SK-N-SH (cell line): Measurements from ENCODE around the gene HTRA3. TPM values are rescaled to one million over a fixed set of nuclear protein-coding genes. Genes with fewer than 3 reads are reported as not detected.

Experiments
- CTCF ChIA-PET: fragments of 300-600, 350-600 bp; formaldehyde crosslinking; extraction: SDS; loops from one replicate; lab custom pipeline; 2021; lab: Yijun Ruan, JAX
- POLR2A ChIA-PET: fragments of 350-600 bp; sonication (Branson Sonifier 250); formaldehyde crosslinking; extraction: SDS; loops from one replicate; lab custom pipeline; 2020; ENCODE audit warnings: antibody characterized with exemption, inconsistent platforms; lab: Yijun Ruan, JAX
- DNase-seq: peaks from one replicate; pipeline ENCODE4 v3.0.0; 2012
- H2AFZ ChIP-seq: fragments of 200-600 bp; sonication (generic); 2 replicates; pipeline ENCODE4 v1.8.1; 2016; ENCODE audit warnings: antibody characterized with exemption, mild to moderate bottlenecking, low read depth
- H3F3A ChIP-seq: fragments of 200-600 bp; sonication (generic); replicated peaks from 2 replicates; pipeline ENCODE3; 2016; ENCODE audit warnings: antibody characterized with exemption, mild to moderate bottlenecking; ENCODE audit not compliant: insufficient read depth
- H3K27ac ChIP-seq, 2 experiments: fragments of 200-500 bp in 1 of 2; fragments of 200-600 bp in 1 of 2; sonication (Bioruptor generic) in 1 of 2; sonication (generic), shearing (Covaris generic) in 1 of 2; 2 replicates each; pipeline versions ENCODE4 v1.5.1 to v1.6.1; 2014 to 2016; ENCODE audit warnings: low read depth in 2 of 2, inconsistent platforms in 1 of 2, low read length in 1 of 2, mild to moderate bottlenecking in 1 of 2, mixed read lengths in 1 of 2
- H3K27me3 ChIP-seq: fragments of 200-600 bp; sonication (generic), shearing (Covaris generic); 2 replicates; pipeline ENCODE4 v1.6.1; 2016; ENCODE audit warnings: mixed run types; ENCODE audit not compliant: insufficient read depth
- H3K36me3 ChIP-seq, 2 experiments: fragments of 200-500 bp in 1 of 2; fragments of 200-600 bp in 1 of 2; sonication (Bioruptor generic) in 1 of 2; sonication (generic) in 1 of 2; replicated peaks in 1 of 2; 2 replicates each; pipeline versions ENCODE3 to v1.5.1; 2014 to 2016; ENCODE audit warnings: low read length in 1 of 2, mild to moderate bottlenecking in 1 of 2; ENCODE audit not compliant: insufficient read depth in 2 of 2, control insufficient read depth in 1 of 2
- H3K4me1 ChIP-seq, 2 experiments: fragments of 200-500 bp in 1 of 2; fragments of 200-600 bp in 1 of 2; sonication (Bioruptor generic) in 1 of 2; sonication (generic), shearing (Covaris generic) in 1 of 2; 2 replicates each; pipeline versions ENCODE4 v1.5.1 to v1.6.1; 2014 to 2016; ENCODE audit warnings: low read depth in 1 of 2, low read length in 1 of 2, mixed run types in 1 of 2; ENCODE audit not compliant: insufficient read depth in 2 of 2, control insufficient read depth in 1 of 2
- H3K4me2 ChIP-seq: fragments of 200-600 bp; sonication (generic), shearing (Covaris generic); 2 replicates; pipeline ENCODE4 v1.6.1; 2017; ENCODE audit warnings: mixed run types
- H3K4me3 ChIP-seq, 2 experiments: fragments of 200-500 bp in 1 of 2; fragments of 200-600 bp in 1 of 2; sonication (Bioruptor generic) in 1 of 2; sonication (generic), shearing (Covaris generic) in 1 of 2; 2 replicates each; pipeline versions ENCODE4 v1.5.1 to v1.8.1; 2014 to 2016; ENCODE audit warnings: low read depth in 2 of 2, inconsistent platforms in 1 of 2, low read length in 1 of 2, mild to moderate bottlenecking in 1 of 2, mixed read lengths in 1 of 2, moderate library complexity in 1 of 2
- H3K79me2 ChIP-seq: fragments of 200-600 bp; sonication (generic); 2 replicates; pipeline ENCODE4 v1.8.1; 2017; ENCODE audit warnings: mild to moderate bottlenecking; ENCODE audit not compliant: insufficient read depth
- H3K9ac ChIP-seq: fragments of 200-600 bp; sonication (generic); 2 replicates; pipeline ENCODE4 v1.6.1; 2017; ENCODE audit warnings: mixed run types
- H3K9me2 ChIP-seq: fragments of 200-600 bp; sonication (generic); 2 replicates; pipeline ENCODE4 v1.6.1; 2017; ENCODE audit warnings: mixed run types
- H3K9me3 ChIP-seq: fragments of 200-600 bp; sonication (generic); 2 replicates; pipeline ENCODE4 v1.6.1; 2017; ENCODE audit warnings: mixed run types, mild to moderate bottlenecking, moderate library complexity
- H4K20me1 ChIP-seq: fragments of 200-600 bp; sonication (generic); 2 replicates; pipeline ENCODE4 v1.6.1; 2017; ENCODE audit warnings: mild to moderate bottlenecking, mixed run types; ENCODE audit not compliant: insufficient read depth
- CHD2 ChIP-seq: fragments of 150-350 bp; IDR thresholded peaks from 2 replicates; pipeline ENCODE4 v1.6.1; 2018; ENCODE audit warnings: low read length; ENCODE audit not compliant: partially characterized antibody
- ELF1 ChIP-seq: IDR thresholded peaks from 2 replicates; pipeline ENCODE4 v1.4.0; 2012
- EP300 ChIP-seq, 2 experiments: IDR thresholded peaks; 2 replicates each; pipeline versions ENCODE4 v1.4.0 to v1.6.1; 2012; ENCODE audit warnings: borderline replicate concordance in 1 of 2, low read depth in 1 of 2, low read length in 1 of 2
- FOSL2 ChIP-seq: IDR thresholded peaks from 2 replicates; pipeline ENCODE4 v1.4.0; 2012; ENCODE audit warnings: low read depth, mild to moderate bottlenecking, moderate library complexity, borderline replicate concordance
- FOXJ3 ChIP-seq: sonication (generic); formaldehyde crosslinking; IDR thresholded peaks from 2 replicates; pipeline ENCODE4 v1.5.1; 2020; ENCODE audit warnings: mild to moderate bottlenecking, missing genetic modification reagents
- GATA2 ChIP-seq: sonication (generic); formaldehyde crosslinking; IDR thresholded peaks from 2 replicates; pipeline ENCODE4 v1.5.0; 2020; ENCODE audit warnings: mild to moderate bottlenecking, missing genetic modification reagents
- JUND ChIP-seq: IDR thresholded peaks from 2 replicates; pipeline ENCODE4 v1.4.0; 2012
- NFIC ChIP-seq: IDR thresholded peaks from 2 replicates; pipeline ENCODE4 v1.4.0; 2012; ENCODE audit warnings: borderline replicate concordance
- NRF1 ChIP-seq: IDR thresholded peaks from 2 replicates; pipeline ENCODE4 v1.6.1; 2012; ENCODE audit warnings: low read depth, mild to moderate bottlenecking, low read length
- POLR2AphosphoS5 ChIP-seq: IDR thresholded peaks from 2 replicates; pipeline ENCODE4 v1.6.1; 2012; ENCODE audit warnings: low read depth, low read length
- RAD21 ChIP-seq: IDR thresholded peaks from 2 replicates; pipeline ENCODE4 v1.6.1; 2012; ENCODE audit warnings: mild to moderate bottlenecking, low read length
- RCOR1 ChIP-seq: fragments of 150-350 bp; IDR thresholded peaks from 2 replicates; pipeline ENCODE4 v1.6.1; 2017; ENCODE audit warnings: antibody characterized with exemption, low read length
- RXRA ChIP-seq: IDR thresholded peaks from 2 replicates; pipeline ENCODE4 v1.4.0; 2012; ENCODE audit warnings: low read depth, mild to moderate bottlenecking, borderline replicate concordance
- SMC3 ChIP-seq: IDR thresholded peaks from 2 replicates; pipeline ENCODE4 v1.6.1; 2012; ENCODE audit warnings: low read depth, low read length, improper control_type of control experiment
- TAF1 ChIP-seq: IDR thresholded peaks from 2 replicates; pipeline ENCODE4 v1.6.1; 2012; ENCODE audit warnings: low read depth, mild to moderate bottlenecking, low read length, moderate library complexity, borderline replicate concordance
- TCF12 ChIP-seq: IDR thresholded peaks from 2 replicates; pipeline ENCODE4 v1.4.0; 2012
- TEAD4 ChIP-seq: IDR thresholded peaks from 2 replicates; pipeline ENCODE4 v1.4.0; 2012; ENCODE audit warnings: mild to moderate bottlenecking, borderline replicate concordance; ENCODE audit not compliant: insufficient read depth
- YY1 ChIP-seq: IDR thresholded peaks from 2 replicates; pipeline ENCODE4 v1.4.0; 2012; ENCODE audit warnings: low read depth, mild to moderate bottlenecking
- whole genome bisulfite sequencing: methylation state at CpG from one replicate; pipeline ENCODE4 v1.1.6; 2017; ENCODE audit warnings: low lambda C conversion rate; 5-methylcytosine and 5-hydroxymethylcytosine counted together
- polyA plus RNA-seq, 3 experiments: library from polyadenylated mRNA; depleted of rRNA; stranded (reverse); fragments of >200 nt; gene quantifications; 2 replicates each; pipeline ENCODE4 v1.2.3, GENCODE V29; 2012
- TF ChIP-seq, protein P1 (sequence below): IDR thresholded peaks from 2 replicates; pipeline ENCODE4; 2012
- TF ChIP-seq, protein P2 (sequence below): IDR thresholded peaks from 2 replicates; pipeline ENCODE4 v1.4.0; 2012; ENCODE audit warnings: low read depth
- TF ChIP-seq, protein P3 (sequence below): fragments of 150-350 bp; IDR thresholded peaks from 2 replicates; pipeline ENCODE4 v1.6.1; 2016; ENCODE audit warnings: mild to moderate bottlenecking, low read depth, low read length

Gene HTRA3
- polyA plus RNA-seq, 1 of the 3 experiments (the other 2 are of a cell fraction) = 0.05 TPM

DNA sequence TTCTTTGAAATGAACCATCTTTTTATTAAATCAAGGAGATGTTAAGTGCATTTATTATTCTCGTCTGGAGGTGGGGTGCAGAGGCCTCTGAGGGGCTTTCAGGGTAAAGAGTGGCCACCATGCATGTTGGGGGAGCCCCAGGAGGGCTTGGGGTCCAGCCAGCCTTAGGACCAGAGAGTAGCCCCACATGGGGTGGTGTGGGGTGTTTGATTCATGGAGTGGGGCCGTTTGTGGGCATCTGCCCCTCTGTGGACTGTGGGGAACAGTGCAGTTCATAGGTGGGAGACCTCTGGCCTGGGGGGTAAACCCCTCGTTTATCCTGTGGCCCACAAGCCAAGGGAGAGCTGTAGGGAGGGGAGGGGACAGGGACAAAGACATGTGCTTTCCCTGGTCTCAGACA, 26.9 kb downstream of the HTRA3 start:
- Histone ChIP-seq H3K9me2 (no peaks in the 10 kb centered on the region), H3K27ac (no peak overlapping the region), H4K20me1 (no peaks in the 10 kb centered on the region), H3K27me3 (no peaks in the 10 kb centered on the region), H2AFZ (no peak overlapping the region), H3K4me3 (no peak overlapping the region), H3K4me1 (no peaks in the 10 kb centered on the region), H3K9ac (no peak overlapping the region), H3K4me2 (no peak overlapping the region), H3K36me3 (no peaks in the 10 kb centered on the region), H3F3A (no peaks in the 10 kb centered on the region), H3K79me2 (no peaks in the 10 kb centered on the region), H3K9me3 (no peaks in the 10 kb centered on the region)
- POLR2A ChIA-PET = no interaction called here
- WGBS = 10% methylated on average over 2 of the region's 3 CpGs
- no peak for DNase-seq
- TF ChIP-seq CHD2 (no peak), YY1 (no peak), FOSL2 (no peak), TEAD4 (no peak), TCF12 (no peak), SMC3 (no peak), RAD21 (no peak), TAF1 (no peak), NRF1 (no peak), EP300 (IDR thresholded peaks at IDR 0.05; ENCODE audit: borderline replicate concordance in 1 of 2, low read depth in 1 of 2, low read length in 1 of 2) (no peak), NFIC (no peak), FOXJ3 (no peak), ELF1 (no peak), RXRA (no peak), GATA2 (CRISPR knock-in tag) (no peak), RCOR1 (no peak), POLR2AphosphoS5 (no peak), JUND (no peak)
- TF ChIP-seq, protein P1, sequence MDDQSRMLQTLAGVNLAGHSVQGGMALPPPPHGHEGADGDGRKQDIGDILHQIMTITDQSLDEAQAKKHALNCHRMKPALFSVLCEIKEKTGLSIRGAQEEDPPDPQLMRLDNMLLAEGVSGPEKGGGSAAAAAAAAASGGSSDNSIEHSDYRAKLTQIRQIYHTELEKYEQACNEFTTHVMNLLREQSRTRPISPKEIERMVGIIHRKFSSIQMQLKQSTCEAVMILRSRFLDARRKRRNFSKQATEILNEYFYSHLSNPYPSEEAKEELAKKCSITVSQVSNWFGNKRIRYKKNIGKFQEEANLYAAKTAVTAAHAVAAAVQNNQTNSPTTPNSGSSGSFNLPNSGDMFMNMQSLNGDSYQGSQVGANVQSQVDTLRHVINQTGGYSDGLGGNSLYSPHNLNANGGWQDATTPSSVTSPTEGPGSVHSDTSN = no peak
- TF ChIP-seq, protein P2, sequence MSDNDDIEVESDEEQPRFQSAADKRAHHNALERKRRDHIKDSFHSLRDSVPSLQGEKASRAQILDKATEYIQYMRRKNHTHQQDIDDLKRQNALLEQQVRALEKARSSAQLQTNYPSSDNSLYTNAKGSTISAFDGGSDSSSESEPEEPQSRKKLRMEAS = no peak
- CTCF ChIA-PET = interaction anchor here (1.2 kb wide), 1 partner anchor 106 kb away, joined by 3 read pairs; no protein-coding TSS in a partner anchor

DNA sequence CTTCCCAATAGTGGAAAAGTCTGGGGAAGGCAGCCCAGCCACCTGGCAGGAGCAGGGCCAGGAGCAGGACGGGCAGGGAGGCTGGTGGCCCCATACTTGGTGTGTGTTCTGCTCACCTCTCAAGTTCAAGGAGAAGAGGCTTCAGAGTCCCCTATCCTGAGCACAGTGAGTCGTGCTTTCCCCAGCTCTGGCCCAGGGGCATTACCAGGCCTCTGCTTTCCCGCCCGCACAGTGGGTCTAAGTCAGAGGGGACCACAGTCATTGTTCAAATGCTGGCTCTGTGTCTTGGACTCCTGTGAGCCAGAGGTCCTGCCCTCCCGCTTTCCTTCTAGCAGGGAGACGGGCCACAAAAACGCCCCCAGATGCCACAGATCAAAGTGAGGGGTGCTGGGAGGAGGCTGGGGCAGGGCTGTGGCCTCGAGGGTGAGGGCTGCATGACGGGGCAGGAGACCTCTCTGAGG, 27.6 kb downstream of the HTRA3 start:
- WGBS = 40% methylated on average over 4 of the region's 9 CpGs
- CTCF ChIA-PET = no interaction called here
- POLR2A ChIA-PET = no interaction called here

More for the DNA sequence above, 27.6 kb downstream of the HTRA3 start:
- Histone ChIP-seq H3K27ac (no peak overlapping the region), H3K4me1 (no peaks in the 10 kb centered on the region), H3K4me2 (no peak overlapping the region), H2AFZ (no peak overlapping the region), H3K4me3 (no peak overlapping the region), H3K79me2 (no peaks in the 10 kb centered on the region), H3K9me2 (no peaks in the 10 kb centered on the region), H3K36me3 (no peaks in the 10 kb centered on the region), H3K9me3 (no peaks in the 10 kb centered on the region), H3K9ac (no peak overlapping the region), H3K27me3 (no peaks in the 10 kb centered on the region), H3F3A (no peaks in the 10 kb centered on the region), H4K20me1 (no peaks in the 10 kb centered on the region)
- TF ChIP-seq, protein P3, sequence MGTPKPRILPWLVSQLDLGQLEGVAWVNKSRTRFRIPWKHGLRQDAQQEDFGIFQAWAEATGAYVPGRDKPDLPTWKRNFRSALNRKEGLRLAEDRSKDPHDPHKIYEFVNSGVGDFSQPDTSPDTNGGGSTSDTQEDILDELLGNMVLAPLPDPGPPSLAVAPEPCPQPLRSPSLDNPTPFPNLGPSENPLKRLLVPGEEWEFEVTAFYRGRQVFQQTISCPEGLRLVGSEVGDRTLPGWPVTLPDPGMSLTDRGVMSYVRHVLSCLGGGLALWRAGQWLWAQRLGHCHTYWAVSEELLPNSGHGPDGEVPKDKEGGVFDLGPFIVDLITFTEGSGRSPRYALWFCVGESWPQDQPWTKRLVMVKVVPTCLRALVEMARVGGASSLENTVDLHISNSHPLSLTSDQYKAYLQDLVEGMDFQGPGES = no peak
- TF ChIP-seq TEAD4 (no peak), RXRA (no peak)
- no peak for DNase-seq
